CD4-positive, alpha-beta T cell treated with Interleukin-4 for 4 hours (primary cell): ENCODE measurements around the gene PGAM2.

Source experiments
- DNase-seq: peaks from one replicate; pipeline ENCODE4 v3.0.0-alpha.2; 2020

Gene PGAM2

GRCh38 chr7:44065431-44066110 lies at the start of gene PGAM2:
Gene PGAM2 (minus strand): TSS chr7:44065567. CDS start chr7:44065529, 38 bp downstream.
- no peak for DNase-seq

- no peak for DNase-seq
Observed at GRCh38 chr7:44114586-44115310, 49.4 kb upstream of the PGAM2 start.

DNA sequence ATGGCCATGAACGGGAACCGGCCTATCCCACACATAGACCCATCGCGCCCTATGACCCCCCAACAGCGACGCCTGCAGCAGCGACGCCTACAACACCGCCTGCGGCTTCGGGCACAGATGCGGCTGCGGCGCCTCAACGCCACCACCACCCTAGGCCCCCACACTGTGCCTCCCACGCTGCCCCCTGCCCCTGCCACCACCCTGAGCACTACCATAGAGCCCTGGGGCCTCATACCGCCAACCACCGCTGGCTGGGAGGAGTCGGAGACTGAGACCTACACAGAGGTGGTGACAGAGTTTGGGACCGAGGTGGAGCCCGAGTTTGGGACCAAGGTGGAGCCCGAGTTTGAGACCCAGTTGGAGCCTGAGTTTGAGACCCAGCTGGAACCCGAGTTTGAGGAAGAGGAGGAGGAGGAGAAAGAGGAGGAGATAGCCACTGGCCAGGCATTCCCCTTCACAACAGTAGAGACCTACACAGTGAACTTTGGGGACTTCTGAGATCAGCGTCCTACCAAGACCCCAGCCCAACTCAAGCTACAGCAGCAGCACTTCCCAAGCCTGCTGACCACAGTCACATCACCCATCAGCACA lies 48.5 kb upstream of the PGAM2 start:
- DNase-seq, result no peak

DNA sequence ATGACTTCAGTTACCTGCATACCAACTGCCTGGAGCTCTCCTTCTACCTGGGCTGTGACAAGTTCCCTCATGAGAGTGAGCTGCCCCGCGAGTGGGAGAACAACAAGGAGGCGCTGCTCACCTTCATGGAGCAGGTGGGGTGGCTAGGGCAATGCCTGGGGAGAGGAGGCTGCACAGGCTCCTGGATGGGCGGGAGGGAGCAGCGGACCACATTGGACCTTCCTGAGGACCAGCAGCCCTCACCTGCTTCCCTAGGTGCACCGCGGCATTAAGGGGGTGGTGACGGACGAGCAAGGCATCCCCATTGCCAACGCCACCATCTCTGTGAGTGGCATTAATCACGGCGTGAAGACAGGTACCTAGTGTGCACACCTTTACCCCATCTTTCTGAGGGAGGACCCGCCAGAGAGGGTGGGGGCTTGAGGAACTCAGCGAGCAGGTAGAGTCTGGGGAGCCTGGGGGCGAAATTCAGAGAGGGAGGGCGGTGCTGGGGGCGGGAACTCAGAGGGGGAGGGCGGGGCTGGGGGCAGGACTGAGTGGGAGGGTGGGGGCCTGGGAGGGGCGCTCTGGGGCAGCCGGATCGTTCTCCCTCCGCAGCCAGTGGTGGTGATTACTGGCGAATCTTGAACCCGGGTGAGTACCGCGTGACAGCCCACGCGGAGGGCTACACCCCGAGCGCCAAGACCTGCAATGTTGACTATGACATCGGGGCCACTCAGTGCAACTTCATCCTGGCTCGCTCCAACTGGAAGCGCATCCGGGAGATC lies 47.8 kb upstream of the PGAM2 start:
- DNase-seq, result no peak

DNA sequence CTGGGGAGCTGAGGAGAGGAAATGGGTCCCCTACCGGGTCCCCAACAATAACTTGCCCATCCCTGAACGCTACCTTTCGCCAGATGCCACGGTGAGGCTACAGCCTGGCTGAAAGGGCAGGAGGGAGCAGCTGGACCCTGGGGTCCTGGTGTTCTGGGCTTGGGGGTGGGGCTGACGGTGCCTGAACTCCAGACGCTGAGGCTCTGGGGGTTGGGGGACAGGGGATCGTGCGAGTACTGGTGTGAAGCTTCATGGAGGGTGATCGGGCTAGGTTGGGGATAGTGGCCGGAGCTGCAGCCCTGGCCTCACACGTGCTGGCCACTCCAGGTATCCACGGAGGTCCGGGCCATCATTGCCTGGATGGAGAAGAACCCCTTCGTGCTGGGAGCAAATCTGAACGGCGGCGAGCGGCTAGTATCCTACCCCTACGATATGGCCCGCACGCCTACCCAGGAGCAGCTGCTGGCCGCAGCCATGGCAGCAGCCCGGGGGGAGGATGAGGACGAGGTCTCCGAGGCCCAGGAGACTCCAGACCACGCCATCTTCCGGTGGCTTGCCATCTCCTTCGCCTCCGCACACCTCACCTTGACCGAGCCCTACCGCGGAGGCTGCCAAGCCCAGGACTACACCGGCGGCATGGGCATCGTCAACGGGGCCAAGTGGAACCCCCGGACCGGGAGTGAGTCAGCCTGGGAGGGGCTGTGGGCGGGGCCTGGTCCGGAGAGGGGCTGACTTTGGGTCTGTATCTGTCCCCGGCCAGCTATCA lies 47.0 kb upstream of the PGAM2 start:
- no peak for DNase-seq

DNA sequence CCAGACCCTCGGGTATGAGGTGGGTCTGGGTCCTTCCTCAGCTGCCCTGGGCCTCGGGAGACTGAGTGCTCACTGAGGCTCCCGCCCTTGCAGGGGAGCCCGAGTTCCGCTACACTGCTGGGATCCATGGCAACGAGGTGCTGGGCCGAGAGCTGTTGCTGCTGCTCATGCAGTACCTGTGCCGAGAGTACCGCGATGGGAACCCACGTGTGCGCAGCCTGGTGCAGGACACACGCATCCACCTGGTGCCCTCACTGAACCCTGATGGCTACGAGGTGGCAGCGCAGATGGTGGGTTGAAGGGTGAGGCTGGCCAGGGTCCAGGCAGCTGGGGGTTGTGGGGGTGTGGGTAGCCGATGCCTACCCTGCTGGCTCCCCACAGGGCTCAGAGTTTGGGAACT lies 46.4 kb upstream of the PGAM2 start:
- DNase-seq, result no peak

DNA sequence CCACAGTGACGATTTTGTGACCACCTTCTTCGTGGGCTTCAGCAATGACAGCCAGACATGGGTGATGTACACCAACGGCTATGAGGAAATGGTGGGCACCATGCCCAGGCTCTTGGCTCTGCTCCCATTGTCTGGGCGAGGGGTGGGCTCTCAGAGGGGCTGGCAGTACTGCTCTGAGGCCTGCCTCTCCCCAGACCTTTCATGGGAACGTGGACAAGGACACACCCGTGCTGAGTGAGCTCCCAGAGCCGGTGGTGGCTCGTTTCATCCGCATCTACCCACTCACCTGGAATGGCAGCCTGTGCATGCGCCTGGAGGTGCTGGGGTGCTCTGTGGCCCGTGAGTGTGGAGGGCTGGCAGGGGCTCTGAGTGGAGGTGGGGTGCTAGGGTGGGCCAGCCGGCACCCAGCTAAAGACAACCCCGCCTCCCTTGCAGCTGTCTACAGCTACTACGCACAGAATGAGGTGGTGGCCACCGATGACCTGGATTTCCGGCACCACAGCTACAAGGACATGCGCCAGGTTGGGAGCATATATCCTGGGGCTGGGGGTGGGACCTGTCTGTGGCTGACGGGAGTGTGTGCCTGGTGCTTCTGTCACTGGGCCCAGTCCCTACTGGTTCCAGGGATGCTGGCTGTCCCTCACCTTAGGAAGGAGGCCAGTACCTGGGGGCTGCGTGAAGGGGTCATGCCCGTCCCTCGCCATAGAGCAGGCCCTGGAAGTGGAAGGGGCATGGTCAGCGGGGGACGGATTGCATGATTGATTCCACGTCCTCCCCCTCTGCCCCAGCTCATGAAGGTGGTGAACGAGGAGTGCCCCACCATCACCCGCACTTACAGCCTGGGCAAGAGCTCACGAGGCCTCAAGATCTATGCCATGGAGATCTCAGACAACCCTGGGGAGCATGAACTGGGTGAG lies 45.6 kb upstream of the PGAM2 start:
- DNase-seq, result no peak

GRCh38 chr7:44109991-44110390 lies 44.6 kb upstream of the PGAM2 start:
- no peak for DNase-seq

- DNase-seq, result no peak
Observed at GRCh38 chr7:44108768-44109750, 43.7 kb upstream of the PGAM2 start.

- no peak for DNase-seq
Observed at GRCh38 chr7:44107961-44108767, 42.8 kb upstream of the PGAM2 start.

DNA sequence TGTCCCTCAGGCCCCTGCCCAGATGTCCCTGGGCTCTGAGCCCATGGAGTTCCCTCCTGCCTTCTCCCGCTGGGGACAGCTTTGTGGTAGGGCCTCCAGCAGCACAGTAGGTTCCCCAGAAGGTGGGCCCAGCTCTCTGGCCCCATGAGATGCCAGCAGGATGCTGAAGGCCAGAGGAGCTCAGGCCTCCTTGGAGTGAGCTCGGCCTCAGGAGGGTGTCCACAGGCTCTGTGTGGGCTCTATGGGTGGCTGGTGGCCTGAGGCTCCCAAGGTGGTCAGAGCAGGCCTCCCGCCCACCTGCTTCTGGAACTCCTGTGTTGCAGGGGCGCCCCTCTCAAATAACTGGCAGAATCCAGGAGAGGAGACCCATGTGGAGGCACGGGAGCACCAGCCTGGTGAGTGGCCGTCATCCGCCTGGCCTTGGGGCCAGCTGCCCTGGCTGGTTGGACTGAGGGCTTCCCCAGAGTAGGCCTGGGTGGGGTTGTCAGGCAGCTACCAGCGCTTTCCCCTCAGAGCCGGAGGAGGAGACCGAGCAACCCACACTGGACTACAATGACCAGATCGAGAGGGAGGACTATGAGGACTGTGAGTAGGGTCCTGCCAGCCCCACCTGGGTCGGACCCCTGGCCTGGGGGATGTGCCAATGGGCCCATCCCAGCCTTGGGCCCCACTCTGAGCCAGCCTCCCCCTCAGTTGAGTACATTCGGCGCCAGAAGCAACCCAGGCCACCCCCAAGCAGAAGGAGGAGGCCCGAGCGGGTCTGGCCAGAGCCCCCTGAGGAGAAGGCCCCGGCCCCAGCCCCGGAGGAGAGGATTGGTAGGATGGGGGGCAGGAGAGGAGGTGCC lies 42.0 kb upstream of the PGAM2 start:
- DNase-seq, result no peak

GRCh38 chr7:44106311-44107065 lies 41.1 kb upstream of the PGAM2 start:
- no peak for DNase-seq

DNA sequence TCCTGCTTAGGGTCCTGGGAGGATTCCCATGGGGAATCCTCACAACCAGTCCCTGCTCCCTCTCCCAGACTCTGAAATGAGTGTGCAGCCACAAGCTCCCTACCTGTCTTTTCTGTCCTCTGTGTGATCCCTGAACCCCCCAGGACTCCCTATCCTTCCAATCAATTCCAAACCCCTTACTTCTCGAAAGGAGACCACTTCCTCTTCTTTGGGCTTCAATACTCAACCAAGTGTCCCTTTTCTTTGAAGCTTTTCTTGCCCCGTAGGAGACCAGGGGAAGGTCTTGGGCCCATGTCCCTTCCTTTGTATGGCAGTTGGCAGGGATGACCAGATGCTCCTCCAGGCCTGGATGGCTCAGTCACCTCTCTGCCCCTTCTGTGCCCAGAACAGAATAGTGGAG lies 40.5 kb upstream of the PGAM2 start:
- DNase-seq, result no peak

GRCh38 chr7:44104860-44105771 lies 39.7 kb upstream of the PGAM2 start:
- DNase-seq, result no peak

- no peak for DNase-seq
Observed at GRCh38 chr7:44103923-44104859, 38.8 kb upstream of the PGAM2 start, which contains the start of gene AEBP1. Gene AEBP1 (plus strand): TSS chr7:44104345. CDS start chr7:44104666, 321 bp downstream.
